GM12878 (cell line): ENCODE data around the gene PAM. TPM values are rescaled to one million over a fixed set of nuclear protein-coding genes. Genes with fewer than 3 reads are reported as not detected.

ENCODE experiments used
- ATAC-seq: fragments of 200-7000 bp; cut with Tn5 transposase; 3 replicates; pipeline ENCODE4 v1.9.1; 2020; ENCODE audit warnings: mild to moderate bottlenecking, moderate library complexity
- BruUV-seq: library from RNA; stranded (reverse); fragments of 400-500 nt; replicated peaks from 2 replicates; lab custom pipeline; 2021; lab: Mats Ljungman, UMichigan
- CTCF ChIA-PET: fragments of 300-600 bp; sonication (Branson Sonifier 250); formaldehyde crosslinking; extraction: SDS; loops from one replicate; lab custom pipeline; 2021; ENCODE audit warnings: inconsistent platforms; lab: Yijun Ruan, JAX
- POLR2A ChIA-PET: fragments of 350-600 bp; formaldehyde crosslinking; extraction: SDS; loops from one replicate; lab custom pipeline; 2021; ENCODE audit warnings: inconsistent platforms; lab: Charles Lee
- RAD21 ChIA-PET: fragments of 300-600 bp; sonication (Branson Sonifier 250); formaldehyde crosslinking; loops from one replicate; lab custom pipeline; 2023; ENCODE audit warnings: antibody characterized with exemption; ENCODE audit not compliant: unreplicated experiment; lab: Charles Lee
- SMC1A ChIA-PET: fragments of 300-600 bp; sonication (Branson Sonifier 250); formaldehyde crosslinking; loops from one replicate; lab custom pipeline; 2023; ENCODE audit not compliant: unreplicated experiment, uncharacterized antibody; lab: Charles Lee
- DNase-seq: peaks from one replicate; pipeline ENCODE4 v3.0.0-alpha.2; 2011; ENCODE audit warnings: low read depth, low spot score
- FAIRE-seq: peaks from 3 replicates; lab custom pipeline; 2011; peaks lifted over from hg19 to GRCh38; lab: Jason Lieb, UNC
- H2AFZ ChIP-seq: 2 replicates; pipeline ENCODE4 v1.6.0; 2011; ENCODE audit warnings: low read depth, low read length, control low read depth; ENCODE audit not compliant: control insufficient read depth
- H3K27ac ChIP-seq: 2 replicates; pipeline ENCODE4 v1.5.1; 2011; ENCODE audit warnings: control low read depth; ENCODE audit not compliant: control insufficient read depth, insufficient read depth
- H3K27me3 ChIP-seq, 2 experiments: replicated peaks in 1 of 2; 2 replicates each; pipeline versions ENCODE4 v1.6.0 to v1.6.1; 2011; ENCODE audit warnings: low read length in 1 of 2; ENCODE audit not compliant: control insufficient read depth in 2 of 2, insufficient read depth in 2 of 2
- H3K36me3 ChIP-seq, 2 experiments: 2 replicates each; pipeline ENCODE4 v1.5.1; 2011; ENCODE audit warnings: low read length in 1 of 2; ENCODE audit not compliant: control insufficient read depth in 2 of 2, insufficient read depth in 2 of 2
- H3K4me1 ChIP-seq: 2 replicates; pipeline ENCODE4 v1.6.1; 2011; ENCODE audit warnings: mild to moderate bottlenecking, low read length, moderate library complexity, mixed read lengths; ENCODE audit not compliant: control insufficient read depth, insufficient read depth
- H3K4me2 ChIP-seq: 2 replicates; pipeline ENCODE4 v1.6.0; 2011; ENCODE audit warnings: control low read depth; ENCODE audit not compliant: control insufficient read depth, insufficient read depth
- H3K4me3 ChIP-seq: fragments of 200-600 bp; sonication (generic); 2 replicates; pipeline ENCODE4 v1.5.1; 2016
- H3K79me2 ChIP-seq: 2 replicates; pipeline ENCODE4 v1.6.0; 2011; ENCODE audit warnings: low read length; ENCODE audit not compliant: control insufficient read depth, insufficient read depth
- H3K9ac ChIP-seq: 2 replicates; pipeline ENCODE4 v1.8.0; 2011; ENCODE audit warnings: low read length, control low read depth, mixed read lengths; ENCODE audit not compliant: control insufficient read depth, insufficient read depth
- H3K9me3 ChIP-seq: replicated peaks from 3 replicates; pipeline ENCODE4 v1.5.1; 2011; ENCODE audit warnings: mild to moderate bottlenecking, low read length; ENCODE audit not compliant: control insufficient read depth, insufficient read depth
- H4K20me1 ChIP-seq: 2 replicates; pipeline ENCODE4 v1.6.0; 2011; ENCODE audit not compliant: control insufficient read depth, insufficient read depth
- ASH2L ChIP-seq: fragments of 300-600, 200-600 bp; sonication (generic); IDR thresholded peaks from 2 replicates; pipeline ENCODE4 v1.6.1; 2017; ENCODE audit warnings: low read depth, mild to moderate bottlenecking, borderline replicate concordance
- BCL11A ChIP-seq: IDR thresholded peaks from 2 replicates; pipeline ENCODE4 v1.6.1; 2011; ENCODE audit warnings: low read depth, low read length
- HSF1 ChIP-seq: fragments of 150-350 bp; IDR thresholded peaks from 2 replicates; pipeline ENCODE4 v1.6.1; 2014; ENCODE audit warnings: mild to moderate bottlenecking, low read depth, low read length
- KDM1A ChIP-seq: fragments of 200-600 bp; sonication (generic); IDR thresholded peaks from 2 replicates; pipeline ENCODE4 v1.6.1; 2016; ENCODE audit warnings: borderline replicate concordance
- NBN ChIP-seq: fragments of 450-650 bp; IDR thresholded peaks from 2 replicates; pipeline ENCODE4 v1.6.1; 2016
- NFIC ChIP-seq: IDR thresholded peaks from 2 replicates; pipeline ENCODE4 v1.6.1; 2012; ENCODE audit warnings: low read depth, mild to moderate bottlenecking, inconsistent platforms, low read length, moderate library complexity
- NFYA ChIP-seq: IDR thresholded peaks from 2 replicates; pipeline ENCODE4 v1.6.1; 2011; ENCODE audit warnings: low read depth, mild to moderate bottlenecking, low read length, improper control_type of control experiment, borderline replicate concordance
- RBBP5 ChIP-seq: fragments of 200-600 bp; sonication (generic); conservative IDR thresholded peaks from 2 replicates; pipeline ENCODE4 v1.6.1; 2016
- SREBF1 ChIP-seq: IDR thresholded peaks from 2 replicates; pipeline ENCODE4 v1.6.1; 2012; ENCODE audit warnings: mild to moderate bottlenecking, low read length
- STAT1 ChIP-seq: fragments of 450-650 bp; conservative IDR thresholded peaks from 2 replicates; pipeline ENCODE4 v1.6.1; 2014; ENCODE audit warnings: antibody characterized with exemption, mild to moderate bottlenecking
- SUPT20H ChIP-seq: IDR thresholded peaks from 2 replicates; pipeline ENCODE4 v1.6.1; 2011; ENCODE audit warnings: low read depth, mild to moderate bottlenecking, low read length, moderate library complexity, borderline replicate concordance; ENCODE audit not compliant: control insufficient read depth
- TCF3 ChIP-seq: IDR thresholded peaks from 2 replicates; pipeline ENCODE4 v1.6.1; 2012; ENCODE audit warnings: low read depth, mild to moderate bottlenecking, low read length, borderline replicate concordance; ENCODE audit not compliant: insufficient read depth
- USF2 ChIP-seq: IDR thresholded peaks from 2 replicates; pipeline ENCODE4 v1.6.1; 2011; ENCODE audit warnings: low read depth, low read length, improper control_type of control experiment, borderline replicate concordance
- WRNIP1 ChIP-seq: IDR thresholded peaks from 2 replicates; pipeline ENCODE4 v1.6.1; 2011; ENCODE audit warnings: low read depth, low read length, improper control_type of control experiment, borderline replicate concordance
- ZNF207 ChIP-seq: fragments of 450-650 bp; IDR thresholded peaks from 2 replicates; pipeline ENCODE4 v1.6.1; 2014; ENCODE audit warnings: antibody characterized with exemption, mild to moderate bottlenecking, borderline replicate concordance
- WGBS: methylation state at CpG from one replicate; pipeline ENCODE4 v1.1.6; 2016; ENCODE audit warnings: low lambda C conversion rate; ENCODE audit not compliant: insufficient replicate concordance, insufficient coverage; ENCODE audit errors: missing lambda C conversion rate; 5-methylcytosine and 5-hydroxymethylcytosine counted together
- in situ Hi-C: fragments of 300-500 bp; cut with MboI; formaldehyde crosslinking; loops from 9 replicates; pipeline ENCODE4 v1.14.3; 2018; ENCODE audit warnings: mixed read lengths
- intact Hi-C: fragments of 100-400 bp; cut with micrococcal nuclease; formaldehyde crosslinking; loops from one replicate; pipeline ENCODE4 v1.14.2; 2022; ENCODE audit not compliant: unreplicated experiment
- polyA plus RNA-seq, 11 experiments: library from polyadenylated mRNA; depleted of rRNA in 4 of 11; unstranded in 6 of 11; stranded (reverse) in 5 of 11; fragments of >200 nt; fragmentation: Nextera tagmentation in 4 of 11; fragmentation: Illumina TruSeq in 1 of 11; extraction: Ambion mirVana in 4 of 11; extraction: Trizol in 1 of 11; gene quantifications; 1 replicate in 1 of 11; 2 replicates in 10 of 11; pipeline versions ENCODE4 v1.2.1 to v1.2.3, GENCODE V29; 2011 to 2016; ENCODE audit warnings: inconsistent platforms in 2 of 11, missing spikeins in 2 of 11, low read depth in 1 of 11
- total RNA-seq, 4 experiments: library from RNA; depleted of rRNA in 3 of 4; stranded (reverse); fragments of >200 nt in 3 of 4; fragmentation: Illumina TruSeq in 1 of 4; extraction: Trizol in 1 of 4; gene quantifications; 2 replicates each; pipeline versions ENCODE4 v1.2.1 to v1.2.3, GENCODE V29; 2013 to 2021
- TF ChIP-seq, protein P1 (sequence below): IDR thresholded peaks from 2 replicates; pipeline ENCODE4 v1.6.1; 2012; ENCODE audit warnings: improper control_type of control experiment, low read depth, low read length; ENCODE audit not compliant: insufficient replicate concordance

The PAM gene
- total and polyA plus RNA-seq, 10 of the 15 experiments (the other 5 are each of a cell fraction or from before 2014, with no cell fraction given): 5.5 to 72.5 (median 15.4) TPM

- in situ Hi-C loops: no loop called here
- Histone ChIP-seq H3K4me1 (no peaks in the 10 kb centered on the region), H3K79me2 (no peaks in the 10 kb centered on the region), H3K4me3 (no peak overlapping the region), H3K36me3 (no peaks in the 10 kb centered on the region), H3K9ac (no peak overlapping the region), H3K9me3 (no peaks in the 10 kb centered on the region), H4K20me1 (no peaks in the 10 kb centered on the region), H3K27me3 (no peaks in the 10 kb centered on the region), H2AFZ (no peak overlapping the region), H3K4me2 (no peak overlapping the region), H3K27ac (no peak overlapping the region)
- ChIA-PET POLR2A (no interaction called here), RAD21 (interaction anchor here (1.0 kb wide), 1 partner anchor 18 kb away, joined by 4 read pairs; no protein-coding TSS in a partner anchor), SMC1A (interaction anchor here (0.6 kb wide), 1 partner anchor 74 kb away, joined by 3 read pairs; no protein-coding TSS in a partner anchor), CTCF (interaction anchor here (1.2 kb wide), 2 partner anchors 16 to 159 kb away, joined by 3 read pairs; no protein-coding TSS in a partner anchor)
- intact Hi-C loops: no loop called here
- BruUV-seq: no TSS peak
- FAIRE-seq (no peak), DNase-seq (no peak), ATAC-seq (no peak)
- WGBS: 5% methylated on average over 7 of the region's 7 CpGs
- TF ChIP-seq HSF1: no peak
- no peak for TF ChIP-seq TCF3
- no peak for TF ChIP-seq RBBP5
- TF ChIP-seq BCL11A: no peak
- TF ChIP-seq USF2: no peak
- no peak for TF ChIP-seq WRNIP1
- TF ChIP-seq STAT1: no peak
- no peak for TF ChIP-seq ZNF207
- TF ChIP-seq SREBF1: no peak
- no peak for TF ChIP-seq SUPT20H
- TF ChIP-seq, protein P1, sequence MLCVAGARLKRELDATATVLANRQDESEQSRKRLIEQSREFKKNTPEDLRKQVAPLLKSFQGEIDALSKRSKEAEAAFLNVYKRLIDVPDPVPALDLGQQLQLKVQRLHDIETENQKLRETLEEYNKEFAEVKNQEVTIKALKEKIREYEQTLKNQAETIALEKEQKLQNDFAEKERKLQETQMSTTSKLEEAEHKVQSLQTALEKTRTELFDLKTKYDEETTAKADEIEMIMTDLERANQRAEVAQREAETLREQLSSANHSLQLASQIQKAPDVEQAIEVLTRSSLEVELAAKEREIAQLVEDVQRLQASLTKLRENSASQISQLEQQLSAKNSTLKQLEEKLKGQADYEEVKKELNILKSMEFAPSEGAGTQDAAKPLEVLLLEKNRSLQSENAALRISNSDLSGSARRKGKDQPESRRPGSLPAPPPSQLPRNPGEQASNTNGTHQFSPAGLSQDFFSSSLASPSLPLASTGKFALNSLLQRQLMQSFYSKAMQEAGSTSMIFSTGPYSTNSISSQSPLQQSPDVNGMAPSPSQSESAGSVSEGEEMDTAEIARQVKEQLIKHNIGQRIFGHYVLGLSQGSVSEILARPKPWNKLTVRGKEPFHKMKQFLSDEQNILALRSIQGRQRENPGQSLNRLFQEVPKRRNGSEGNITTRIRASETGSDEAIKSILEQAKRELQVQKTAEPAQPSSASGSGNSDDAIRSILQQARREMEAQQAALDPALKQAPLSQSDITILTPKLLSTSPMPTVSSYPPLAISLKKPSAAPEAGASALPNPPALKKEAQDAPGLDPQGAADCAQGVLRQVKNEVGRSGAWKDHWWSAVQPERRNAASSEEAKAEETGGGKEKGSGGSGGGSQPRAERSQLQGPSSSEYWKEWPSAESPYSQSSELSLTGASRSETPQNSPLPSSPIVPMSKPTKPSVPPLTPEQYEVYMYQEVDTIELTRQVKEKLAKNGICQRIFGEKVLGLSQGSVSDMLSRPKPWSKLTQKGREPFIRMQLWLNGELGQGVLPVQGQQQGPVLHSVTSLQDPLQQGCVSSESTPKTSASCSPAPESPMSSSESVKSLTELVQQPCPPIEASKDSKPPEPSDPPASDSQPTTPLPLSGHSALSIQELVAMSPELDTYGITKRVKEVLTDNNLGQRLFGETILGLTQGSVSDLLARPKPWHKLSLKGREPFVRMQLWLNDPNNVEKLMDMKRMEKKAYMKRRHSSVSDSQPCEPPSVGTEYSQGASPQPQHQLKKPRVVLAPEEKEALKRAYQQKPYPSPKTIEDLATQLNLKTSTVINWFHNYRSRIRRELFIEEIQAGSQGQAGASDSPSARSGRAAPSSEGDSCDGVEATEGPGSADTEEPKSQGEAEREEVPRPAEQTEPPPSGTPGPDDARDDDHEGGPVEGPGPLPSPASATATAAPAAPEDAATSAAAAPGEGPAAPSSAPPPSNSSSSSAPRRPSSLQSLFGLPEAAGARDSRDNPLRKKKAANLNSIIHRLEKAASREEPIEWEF: no peak
- no peak for TF ChIP-seq NFYA
- TF ChIP-seq ASH2L: no peak
- TF ChIP-seq NFIC: no peak
- TF ChIP-seq NBN: no peak
- TF ChIP-seq KDM1A: no peak
These were observed 302.4 kb downstream of the PAM start for GRCh38 chr5:103057208-103058130.
